ENCODE results near the gene C19orf38.

DNA sequence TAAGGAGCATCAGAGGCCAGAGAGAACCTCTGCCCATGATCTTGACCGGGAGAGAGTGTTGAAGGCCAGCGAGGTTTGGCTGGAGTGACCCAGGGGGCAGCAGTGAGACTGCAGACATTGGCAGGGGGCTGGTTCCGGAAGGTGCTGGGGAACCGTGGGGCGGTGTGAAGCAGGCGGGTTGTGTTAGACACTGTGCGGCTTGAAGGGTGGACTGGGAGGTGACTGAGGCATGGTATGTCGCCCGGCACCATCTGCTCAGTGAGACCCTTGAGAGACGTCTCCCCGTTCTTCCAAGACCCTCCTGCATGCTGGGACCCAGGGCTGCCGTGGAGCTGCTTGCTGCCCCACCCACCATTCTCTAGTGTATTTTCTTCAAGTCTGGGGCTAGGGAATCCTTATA lies 47.7 kb downstream of the C19orf38 start:
- TF ChIP-seq POLR2A (IDR thresholded peaks at IDR 0.05; ENCODE audit: low read depth, low read length) = no peak
- no peak for TF ChIP-seq POLR2AphosphoS5 (IDR thresholded peaks at IDR 0.05; ENCODE audit: low read depth, low read length)
